Measurements from ENCODE around the gene ISG15.

The ISG15 gene

GRCh38 chr1:1039145-1039910, 26.0 kb downstream of the ISG15 start:
- TF ChIP-seq, protein P1, sequence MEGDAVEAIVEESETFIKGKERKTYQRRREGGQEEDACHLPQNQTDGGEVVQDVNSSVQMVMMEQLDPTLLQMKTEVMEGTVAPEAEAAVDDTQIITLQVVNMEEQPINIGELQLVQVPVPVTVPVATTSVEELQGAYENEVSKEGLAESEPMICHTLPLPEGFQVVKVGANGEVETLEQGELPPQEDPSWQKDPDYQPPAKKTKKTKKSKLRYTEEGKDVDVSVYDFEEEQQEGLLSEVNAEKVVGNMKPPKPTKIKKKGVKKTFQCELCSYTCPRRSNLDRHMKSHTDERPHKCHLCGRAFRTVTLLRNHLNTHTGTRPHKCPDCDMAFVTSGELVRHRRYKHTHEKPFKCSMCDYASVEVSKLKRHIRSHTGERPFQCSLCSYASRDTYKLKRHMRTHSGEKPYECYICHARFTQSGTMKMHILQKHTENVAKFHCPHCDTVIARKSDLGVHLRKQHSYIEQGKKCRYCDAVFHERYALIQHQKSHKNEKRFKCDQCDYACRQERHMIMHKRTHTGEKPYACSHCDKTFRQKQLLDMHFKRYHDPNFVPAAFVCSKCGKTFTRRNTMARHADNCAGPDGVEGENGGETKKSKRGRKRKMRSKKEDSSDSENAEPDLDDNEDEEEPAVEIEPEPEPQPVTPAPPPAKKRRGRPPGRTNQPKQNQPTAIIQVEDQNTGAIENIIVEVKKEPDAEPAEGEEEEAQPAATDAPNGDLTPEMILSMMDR (IDR thresholded peaks at IDR 0.05; ENCODE audit: insufficient read depth, low read length, missing control alignments) = no peak
- ChIA-PET POLR2A (interaction anchor here (0.5 kb wide), 1 partner anchor 14 kb away, joined by 3 read pairs; no protein-coding TSS in a partner anchor), CTCF (interaction anchor here (0.7 to 3.0 kb wide), 10 partner anchors 8 to 83 kb away, joined by 3 to 16 read pairs (median 4); no protein-coding TSS in a partner anchor)
- no peak for DNase-seq (ENCODE audit: low read depth, low spot score)
- no peak overlapping the region for H3K4me3 ChIP-seq (ENCODE audit: low read depth, low read length)

GRCh38 chr1:1040004-1040991, 27.0 kb downstream of the ISG15 start:
- DNase-seq (ENCODE audit: low read depth, low spot score) = no peak
- POLR2A ChIA-PET = no interaction called here
- CTCF ChIA-PET = interaction anchor here (0.7 to 3.0 kb wide), 16 partner anchors 8 to 82 kb away, joined by 3 to 16 read pairs (median 4); partner anchors contain the start of gene ISG15
- TF ChIP-seq, protein P1 (IDR thresholded peaks at IDR 0.05; ENCODE audit: insufficient read depth, low read length, missing control alignments) = peak; percentile 48
- peak overlapping the region; percentile 44 for H3K4me3 ChIP-seq (ENCODE audit: low read depth, low read length)

DNA sequence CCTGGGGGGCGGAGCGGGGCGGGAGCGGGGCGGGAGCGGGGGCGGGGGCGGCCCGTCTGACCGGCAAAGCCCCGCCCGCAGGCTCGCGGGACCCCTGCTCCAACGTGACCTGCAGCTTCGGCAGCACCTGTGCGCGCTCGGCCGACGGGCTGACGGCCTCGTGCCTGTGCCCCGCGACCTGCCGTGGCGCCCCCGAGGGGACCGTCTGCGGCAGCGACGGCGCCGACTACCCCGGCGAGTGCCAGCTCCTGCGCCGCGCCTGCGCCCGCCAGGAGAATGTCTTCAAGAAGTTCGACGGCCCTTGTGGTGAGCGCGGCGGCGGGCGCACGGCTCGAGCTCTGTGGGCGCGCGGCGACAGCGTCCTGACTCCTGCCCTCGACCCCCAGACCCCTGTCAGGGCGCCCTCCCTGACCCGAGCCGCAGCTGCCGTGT, 27.8 kb downstream of the ISG15 start:
- DNase-seq (ENCODE audit: low read depth, low spot score) = no peak
- POLR2A ChIA-PET = no interaction called here

GRCh38 chr1:1041873-1042272, 28.6 kb downstream of the ISG15 start:
- ChIA-PET POLR2A (no interaction called here), CTCF (interaction anchor here (1.2 to 3.0 kb wide), 2 partner anchors 10 to 22 kb away, joined by 5 to 12 read pairs; no protein-coding TSS in a partner anchor)
- no peak for DNase-seq (ENCODE audit: low read depth, low spot score)
- TF ChIP-seq, protein P1 (IDR thresholded peaks at IDR 0.05; ENCODE audit: insufficient read depth, low read length, missing control alignments) = no peak
- no peak overlapping the region for H3K4me3 ChIP-seq (ENCODE audit: low read depth, low read length)

More for the DNA sequence above, 27.8 kb downstream of the ISG15 start:
- TF ChIP-seq, protein P1 (IDR thresholded peaks at IDR 0.05; ENCODE audit: insufficient read depth, low read length, missing control alignments) = no peak
- CTCF ChIA-PET = interaction anchor here (1.1 to 3.0 kb wide), 9 partner anchors 9 to 57 kb away, joined by 3 to 16 read pairs (median 4); partner anchors contain the start of gene ISG15
- H3K4me3 ChIP-seq (ENCODE audit: low read depth, low read length) = no peak overlapping the region; the same call in 1 of the 2 replicates

- no peak for DNase-seq (ENCODE audit: low read depth, low spot score)
- TF ChIP-seq, protein P1 (IDR thresholded peaks at IDR 0.05; ENCODE audit: insufficient read depth, low read length, missing control alignments) = no peak
- ChIA-PET POLR2A (no interaction called here), CTCF (no interaction called here)
- H3K4me3 ChIP-seq (ENCODE audit: low read depth, low read length) = no peak overlapping the region
Observed at GRCh38 chr1:1042835-1043234, 29.5 kb downstream of the ISG15 start.

All from AG04449 (cell line).